Esophagus (tissue), 2 donors: Measurements from ENCODE around the gene SORCS2. TPM values are rescaled to one million over a fixed set of nuclear protein-coding genes. Genes with fewer than 3 reads are reported as not detected.

Source experiments
- H3K27ac ChIP-seq, 2 donors: one replicate each; pipeline ENCODE4 v1.5.1; 2013; ENCODE audit warnings: low read depth in 2 of 2, mild to moderate bottlenecking in 2 of 2, inconsistent platforms in 1 of 2, low read length in 1 of 2, moderate library complexity in 1 of 2
- H3K27me3 ChIP-seq, 2 donors: one replicate each; pipeline ENCODE4 v1.6.1; 2013; ENCODE audit warnings: low read length in 2 of 2, control low read depth in 1 of 2, mild to moderate bottlenecking in 1 of 2; ENCODE audit not compliant: insufficient read depth in 2 of 2, control insufficient read depth in 1 of 2
- H3K36me3 ChIP-seq, 2 donors: one replicate each; pipeline ENCODE4 v1.6.1; 2013; ENCODE audit warnings: low read length in 1 of 2; ENCODE audit not compliant: control insufficient read depth in 2 of 2, insufficient read depth in 2 of 2
- H3K4me1 ChIP-seq, 2 donors: one replicate each; pipeline ENCODE4 v1.6.1; 2013; ENCODE audit warnings: low read length in 1 of 2; ENCODE audit not compliant: control insufficient read depth in 2 of 2, insufficient read depth in 2 of 2
- H3K4me3 ChIP-seq, 2 donors: one replicate each; pipeline ENCODE4 v1.5.1; 2013; ENCODE audit warnings: low read length in 2 of 2, mild to moderate bottlenecking in 2 of 2, low read depth in 1 of 2, moderate library complexity in 1 of 2
- H3K9me3 ChIP-seq, 2 donors: one replicate each; pipeline ENCODE4 v1.6.1; 2013; ENCODE audit warnings: mild to moderate bottlenecking in 2 of 2, low read depth in 1 of 2, low read length in 1 of 2, moderate library complexity in 1 of 2; ENCODE audit not compliant: control insufficient read depth in 2 of 2, insufficient read depth in 1 of 2
- WGBS, 2 donors: extraction: QIAGEN DNeasy Blood & Tissue Kit; methylation state at CpG; one replicate each; pipeline ENCODE4 v1.1.7; 2013; 5-methylcytosine and 5-hydroxymethylcytosine counted together
- polyA plus RNA-seq, 2 donors: library from polyadenylated mRNA; stranded (reverse); fragments of 200-250 nt; gene quantifications; one replicate each; pipeline ENCODE4 v1.2.3, GENCODE V29; 2013
- donor health status: healthy with polysubstance abuse.
- donor health status: Bipolar disorder and iron deficiency.

SORCS2 gene
- polyA plus RNA-seq, 2 donors = 1.1 to 1.2 TPM

- 97% methylated on average over 16 of the region's 16 CpGs for WGBS, 2 donors
- H3K4me1 ChIP-seq = no peaks in the 10 kb centered on the region
- no peak overlapping the region for H3K27ac ChIP-seq
- H3K9me3 ChIP-seq = no peaks in the 10 kb centered on the region
- H3K36me3 ChIP-seq = no peaks in the 10 kb centered on the region
- H3K4me3 ChIP-seq = no peak overlapping the region
- no peaks in the 10 kb centered on the region for H3K27me3 ChIP-seq
Observed at GRCh38 chr4:7723625-7724024, 531.3 kb downstream of the SORCS2 start.

- 86 to 87% methylated on average over 9 of the region's 9 CpGs for WGBS, 2 donors
- Histone ChIP-seq H3K4me1 (no peaks in the 10 kb centered on the region), H3K36me3 (no peaks in the 10 kb centered on the region), H3K27ac (no peak overlapping the region), H3K27me3 (no peaks in the 10 kb centered on the region), H3K9me3 (no peaks in the 10 kb centered on the region), H3K4me3 (no peak overlapping the region)
Observed at GRCh38 chr4:7725951-7726350, 533.6 kb downstream of the SORCS2 start.

- Histone ChIP-seq H3K9me3 (no peaks in the 10 kb centered on the region), H3K27me3 (no peaks in the 10 kb centered on the region), H3K36me3 (no peaks in the 10 kb centered on the region), H3K27ac (no peak overlapping the region), H3K4me3 (no peak overlapping the region), H3K4me1 (no peaks in the 10 kb centered on the region)
- WGBS, 2 donors = 81 to 85% methylated on average over 22 of the region's 22 CpGs
Observed at GRCh38 chr4:7726665-7727413, 534.5 kb downstream of the SORCS2 start.

GRCh38 chr4:7727749-7728148, 535.4 kb downstream of the SORCS2 start:
- Histone ChIP-seq H3K4me3 (no peak overlapping the region), H3K9me3 (no peaks in the 10 kb centered on the region), H3K36me3 (no peaks in the 10 kb centered on the region), H3K27ac (no peak overlapping the region), H3K4me1 (no peaks in the 10 kb centered on the region), H3K27me3 (no peaks in the 10 kb centered on the region)
- 94 to 98% methylated on average over 1 of the region's 1 CpG for WGBS, 2 donors

- Histone ChIP-seq H3K27ac (no peak overlapping the region), H3K4me3 (no peak overlapping the region), H3K4me1 (no peaks in the 10 kb centered on the region), H3K9me3 (peaks cover 0 to 4% of the 10 kb centered on the region in 2 donors), H3K36me3 (no peaks in the 10 kb centered on the region), H3K27me3 (no peaks in the 10 kb centered on the region)
- 72 to 81% methylated on average over 4 of the region's 4 CpGs for WGBS, 2 donors
Observed at GRCh38 chr4:7731437-7731836, 539.1 kb downstream of the SORCS2 start.

GRCh38 chr4:7732263-7732662, 539.9 kb downstream of the SORCS2 start:
- WGBS, 2 donors = 88 to 96% methylated on average over 9 of the region's 9 CpGs
- H3K4me1 ChIP-seq = no peaks in the 10 kb centered on the region

GRCh38 chr4:7733201-7733600, 540.9 kb downstream of the SORCS2 start:
- Histone ChIP-seq H3K9me3 (peaks cover 5 to 8% of the 10 kb centered on the region in 2 donors), H3K27me3 (no peaks in the 10 kb centered on the region), H3K4me3 (no peak overlapping the region), H3K27ac (no peak overlapping the region), H3K4me1 (no peaks in the 10 kb centered on the region), H3K36me3 (no peaks in the 10 kb centered on the region)
- 82 to 87% methylated on average over 17 of the region's 17 CpGs for WGBS, 2 donors

More at GRCh38 chr4:7732263-7732662, 539.9 kb downstream of the SORCS2 start:
- Histone ChIP-seq H3K36me3 (no peaks in the 10 kb centered on the region), H3K27ac (no peak overlapping the region), H3K27me3 (no peaks in the 10 kb centered on the region), H3K9me3 (peaks cover 0 to 4% of the 10 kb centered on the region in 2 donors), H3K4me3 (no peak overlapping the region)

GRCh38 chr4:7733801-7734650, 541.7 kb downstream of the SORCS2 start:
- peaks cover 5 to 8% of the 10 kb centered on the region in 2 donors for H3K9me3 ChIP-seq
- no peaks in the 10 kb centered on the region for H3K4me1 ChIP-seq
- H3K27ac ChIP-seq = no peak overlapping the region
- no peaks in the 10 kb centered on the region for H3K36me3 ChIP-seq
- H3K27me3 ChIP-seq = no peaks in the 10 kb centered on the region
- WGBS, 2 donors = 74 to 77% methylated on average over 20 to 26 of the region's 26 CpGs
- no peak overlapping the region for H3K4me3 ChIP-seq

- no peak overlapping the region for H3K4me3 ChIP-seq
- H3K27ac ChIP-seq = no peak overlapping the region
- H3K36me3 ChIP-seq = no peaks in the 10 kb centered on the region
- no peaks in the 10 kb centered on the region for H3K27me3 ChIP-seq
- 70 to 73% methylated on average over 18 to 20 of the region's 20 CpGs for WGBS, 2 donors
- peaks cover 5 to 8% of the 10 kb centered on the region in 2 donors for H3K9me3 ChIP-seq
- H3K4me1 ChIP-seq = no peaks in the 10 kb centered on the region
Observed at GRCh38 chr4:7734651-7735260, 542.4 kb downstream of the SORCS2 start.
